HG03457 (cell line): ENCODE measurements around the gene SIRT5.

Source experiments
- ATAC-seq: cut with Tn5 transposase; IDR thresholded peaks from one replicate; pipeline ENCODE4 v1.9.1; 2021; ENCODE audit warnings: moderate number of reproducible peaks; ENCODE audit not compliant: unreplicated experiment

Gene SIRT5

DNA sequence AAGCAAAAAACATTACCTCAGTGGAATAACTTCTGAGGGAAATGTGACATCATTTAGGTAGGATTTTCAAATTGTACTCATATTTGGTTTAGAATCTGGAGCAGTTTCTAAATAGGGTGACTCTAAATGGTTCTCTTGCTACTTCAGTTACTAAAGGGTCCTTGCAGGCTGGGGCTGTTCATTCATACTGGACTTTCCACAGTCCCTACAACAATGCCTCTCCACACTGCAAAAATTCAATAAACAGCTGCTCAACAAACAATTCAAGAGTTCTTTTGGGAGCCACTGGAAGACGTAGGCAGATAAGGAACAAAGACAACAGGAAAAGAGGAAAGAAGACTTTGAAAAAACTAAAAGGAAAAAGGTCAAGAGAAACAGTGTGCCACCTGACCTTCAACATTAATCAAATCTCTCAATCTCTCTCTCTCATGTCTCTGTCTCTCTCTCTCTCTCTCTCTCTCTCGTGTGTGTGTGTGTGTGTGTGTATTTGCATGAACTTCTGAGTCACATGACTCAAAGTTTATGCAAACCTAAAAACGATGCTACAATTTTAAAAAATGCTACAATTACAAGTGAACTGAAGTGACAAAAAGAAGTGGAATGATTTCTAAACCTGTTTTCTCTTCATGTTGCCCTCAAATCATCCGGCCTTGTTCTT lies 55.2 kb downstream of the SIRT5 start:
- ATAC-seq: no peak

DNA sequence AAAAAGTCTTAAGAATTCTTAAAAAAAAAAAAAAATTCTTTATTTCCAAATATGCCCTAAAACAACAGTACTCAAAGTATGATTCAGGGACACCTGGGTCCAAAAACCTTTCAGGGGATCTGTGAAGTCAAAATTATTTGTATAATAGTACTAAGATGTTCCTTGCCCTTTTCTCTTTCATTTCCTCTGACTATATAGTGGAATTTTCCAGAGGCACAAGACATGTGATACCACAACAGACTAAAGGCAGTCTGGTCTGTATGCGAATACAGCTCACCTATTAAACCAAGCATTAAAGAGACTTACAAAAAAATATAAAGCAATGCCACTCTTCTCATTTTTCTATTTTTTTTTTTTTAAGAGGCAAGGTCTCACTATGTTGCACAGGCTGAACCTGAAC lies 56.1 kb downstream of the SIRT5 start:
- ATAC-seq: no peak

DNA sequence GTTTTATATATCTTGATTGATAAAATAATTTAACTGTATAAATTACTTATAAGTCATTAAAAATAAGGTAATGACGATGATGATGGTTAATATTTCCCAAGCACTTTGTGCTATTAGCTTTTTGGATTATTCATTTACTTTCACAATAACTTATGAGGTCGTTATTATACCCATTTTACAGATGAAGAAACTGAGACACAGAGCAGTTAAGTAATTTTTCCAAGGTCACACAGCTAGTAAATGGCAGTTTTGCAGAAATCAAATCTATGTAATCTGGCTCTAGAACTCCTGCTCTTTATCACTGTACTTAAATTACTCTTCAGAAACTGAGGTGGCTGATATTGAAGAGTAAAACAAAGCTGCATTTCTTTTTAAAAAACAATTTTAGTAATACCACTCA lies 58.9 kb downstream of the SIRT5 start:
- no peak for ATAC-seq

DNA sequence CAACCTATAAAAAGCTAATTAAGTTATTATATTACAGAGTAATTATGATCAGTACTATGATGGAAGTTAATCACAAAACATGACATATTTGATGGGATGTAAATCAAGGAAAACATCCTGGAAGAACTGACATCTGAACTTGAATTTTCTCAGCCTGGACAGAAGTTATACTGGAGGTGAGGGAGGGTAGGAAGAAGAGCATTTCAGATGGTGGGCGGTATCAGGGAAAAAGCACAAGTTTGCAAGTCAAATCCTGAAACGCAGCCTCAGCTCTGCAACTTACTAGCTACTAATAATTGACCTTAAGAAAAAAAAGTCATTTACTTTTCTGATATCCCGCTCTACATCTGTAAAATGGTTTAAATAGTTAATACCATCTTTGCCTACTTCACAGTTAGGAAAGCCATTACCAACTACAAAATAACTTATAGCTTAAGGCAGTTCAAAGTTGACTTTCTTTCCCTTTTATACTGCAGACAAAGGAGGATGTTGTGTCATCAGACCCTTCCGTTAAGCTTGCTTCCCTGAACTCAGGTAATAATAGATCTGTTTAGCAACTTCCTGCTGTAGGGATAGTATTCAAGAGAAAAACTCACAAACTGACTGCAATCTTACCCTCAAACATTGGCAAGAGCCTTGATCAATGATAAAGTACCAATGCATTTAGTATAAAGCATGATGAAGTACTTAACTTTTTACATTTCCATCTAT lies 61.7 kb downstream of the SIRT5 start:
- ATAC-seq: no peak

DNA sequence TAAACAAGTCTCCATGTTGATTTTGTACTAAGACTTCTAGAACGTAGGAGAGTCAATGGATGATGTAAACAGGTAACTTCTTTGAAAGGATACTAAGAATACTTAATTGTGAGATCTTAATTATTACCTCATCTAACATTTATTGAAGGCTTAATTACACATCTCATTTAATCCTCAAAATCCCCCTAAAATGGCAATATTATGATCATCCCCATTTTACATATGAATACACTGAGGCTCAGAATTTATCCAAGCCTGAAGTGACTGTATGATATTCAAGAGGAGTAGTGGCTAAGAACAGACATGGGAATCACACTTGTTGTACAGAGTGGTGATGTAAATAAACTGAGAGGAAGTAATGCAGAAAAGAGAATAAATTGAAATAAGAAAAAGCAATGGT lies 63.6 kb downstream of the SIRT5 start:
- ATAC-seq: no peak

DNA sequence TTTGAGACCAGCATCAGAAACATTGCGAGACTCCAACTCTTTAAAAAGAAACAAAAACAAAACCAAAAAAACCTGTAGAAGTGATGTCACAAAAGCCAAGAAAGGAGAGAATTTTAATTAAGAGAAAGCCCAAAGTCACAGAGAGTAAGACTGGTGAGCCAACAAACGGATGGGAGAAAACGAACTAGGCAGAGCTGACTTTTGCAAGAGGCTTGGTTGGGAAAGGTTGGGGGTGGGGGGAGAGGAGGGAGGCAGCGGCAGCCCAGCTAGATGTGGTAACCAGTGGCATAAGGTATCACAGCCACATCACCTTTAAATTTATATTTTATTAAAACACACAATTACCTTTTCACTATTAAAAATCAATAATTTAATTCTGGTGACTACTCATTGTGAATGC lies 64.2 kb downstream of the SIRT5 start:
- ATAC-seq: no peak

DNA sequence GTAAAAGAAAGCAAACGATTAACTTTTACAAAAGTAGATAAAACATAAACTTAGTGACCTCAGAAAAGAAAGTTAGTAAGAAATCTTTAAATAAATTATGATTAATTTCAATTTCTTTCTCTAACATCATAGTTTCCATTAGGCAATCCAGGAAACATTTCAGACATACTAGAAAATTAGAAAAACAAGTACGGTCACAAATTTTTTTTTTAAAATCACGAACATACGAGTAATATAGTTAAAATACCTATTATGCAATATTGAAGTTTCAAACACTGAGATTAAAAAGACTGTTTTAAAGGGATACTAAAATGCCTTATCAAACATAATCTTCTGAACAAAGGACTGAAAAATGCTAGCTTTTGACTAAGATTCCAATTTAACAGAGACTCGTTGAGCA lies 66.9 kb downstream of the SIRT5 start:
- no peak for ATAC-seq

DNA sequence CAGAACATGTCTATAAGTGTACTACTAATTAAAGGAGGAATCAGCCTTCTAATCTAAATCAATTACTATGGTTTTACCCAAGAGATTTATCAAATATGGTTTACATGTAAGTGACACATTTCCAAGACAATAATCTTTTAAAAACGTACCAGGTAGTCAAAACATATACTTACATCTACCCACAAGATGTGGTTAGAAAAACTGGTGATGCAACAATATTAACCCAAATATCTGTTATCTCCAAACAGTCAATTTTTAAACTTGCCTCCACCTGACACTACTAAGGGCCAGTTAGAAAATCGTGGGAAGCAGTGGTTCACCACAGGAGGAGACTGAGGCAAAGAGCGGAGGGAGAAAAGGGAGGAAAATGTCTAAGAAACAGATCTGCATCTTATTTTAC lies 68.7 kb downstream of the SIRT5 start:
- ATAC-seq: no peak

DNA sequence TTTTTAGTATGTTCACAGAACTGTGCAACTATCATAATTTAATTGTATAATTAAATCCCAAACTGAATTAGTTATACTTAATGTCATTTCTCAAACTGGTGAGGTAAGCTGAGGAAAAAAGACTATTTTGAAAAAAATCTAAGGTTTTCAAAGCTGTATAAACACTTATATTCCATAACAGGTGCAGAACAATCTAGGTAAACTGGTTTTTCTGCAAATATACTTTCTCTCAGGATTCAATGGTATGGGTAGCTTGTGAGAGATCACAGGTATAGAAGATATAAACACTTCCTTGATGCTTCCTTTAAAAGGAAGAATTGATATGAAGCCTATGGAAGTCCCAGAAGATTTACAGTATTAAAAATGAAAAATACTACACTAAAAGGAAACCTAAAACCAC lies 74.4 kb downstream of the SIRT5 start:
- no peak for ATAC-seq

DNA sequence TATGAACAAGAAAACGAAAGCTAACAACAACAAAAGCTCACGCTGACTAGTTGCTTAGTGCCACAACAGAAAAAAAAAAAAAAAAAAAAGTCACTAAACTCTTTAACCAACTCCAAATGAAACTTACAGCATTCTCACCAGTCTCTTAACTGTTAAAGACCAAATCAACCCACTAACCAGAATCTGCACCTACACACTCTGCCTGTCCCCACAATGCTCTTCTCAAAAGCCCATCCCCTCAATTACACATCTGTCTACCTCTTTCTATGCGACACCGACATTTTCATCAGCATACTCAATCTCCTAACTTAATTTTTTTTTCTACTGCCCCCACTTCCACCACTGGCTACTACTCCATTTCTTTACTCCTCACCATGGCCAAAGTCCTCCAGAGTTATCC lies 75.0 kb downstream of the SIRT5 start:
- ATAC-seq: no peak

DNA sequence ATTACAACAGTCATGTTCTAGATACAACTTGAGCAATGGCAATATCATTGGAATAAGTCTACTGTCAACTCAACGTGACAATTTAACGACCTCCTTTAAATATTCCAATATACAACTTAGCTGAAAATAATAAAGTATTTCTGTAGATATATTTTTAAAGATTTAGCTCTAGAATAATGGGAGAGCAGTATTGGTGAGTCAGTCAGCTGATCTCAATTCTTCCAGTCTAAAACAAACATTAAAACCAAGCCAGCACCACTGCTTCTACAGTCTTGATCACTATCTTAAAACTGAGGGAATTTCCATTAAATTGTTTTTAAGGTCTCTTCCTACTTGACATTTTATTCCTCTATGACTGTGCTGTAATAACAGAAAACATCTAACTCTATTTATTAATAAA lies 78.9 kb downstream of the SIRT5 start:
- ATAC-seq: no peak

DNA sequence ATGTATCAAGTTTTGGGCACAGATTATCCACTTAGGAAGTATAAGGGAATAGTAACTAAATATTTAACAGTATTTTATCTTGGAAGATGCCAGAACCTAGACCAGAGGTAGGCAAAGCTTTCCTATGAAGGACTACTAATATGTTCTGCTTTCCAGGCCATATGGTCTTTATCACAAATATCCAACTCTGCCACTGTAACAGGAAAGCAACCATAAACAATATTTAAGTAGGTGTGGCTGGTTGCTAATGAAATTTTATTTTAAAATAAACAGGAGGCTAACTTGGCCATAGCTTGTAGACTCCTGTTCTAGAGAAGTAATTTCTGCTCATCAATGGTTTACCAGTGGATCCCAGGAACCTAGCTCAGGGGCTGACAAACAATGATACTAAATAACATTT lies 80.1 kb downstream of the SIRT5 start:
- ATAC-seq: no peak

DNA sequence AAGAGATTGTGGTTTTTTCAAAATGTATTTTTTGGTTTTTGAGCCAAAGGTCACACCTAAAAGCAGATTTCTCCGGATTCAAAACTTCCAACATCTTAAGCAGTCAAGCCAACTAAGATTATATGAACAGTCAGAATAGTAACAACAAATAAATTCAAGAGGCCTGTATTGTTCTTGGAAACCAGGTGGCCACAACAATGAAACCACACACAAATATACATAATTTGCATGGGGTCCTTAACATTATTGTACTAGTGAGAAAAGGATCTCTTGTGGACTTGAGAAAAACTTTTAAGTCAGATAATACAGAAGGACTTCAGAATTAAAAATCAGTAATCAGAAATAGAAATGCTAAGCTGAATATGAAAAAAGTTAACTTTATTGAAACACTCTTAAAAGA lies 81.3 kb downstream of the SIRT5 start:
- ATAC-seq: no peak

DNA sequence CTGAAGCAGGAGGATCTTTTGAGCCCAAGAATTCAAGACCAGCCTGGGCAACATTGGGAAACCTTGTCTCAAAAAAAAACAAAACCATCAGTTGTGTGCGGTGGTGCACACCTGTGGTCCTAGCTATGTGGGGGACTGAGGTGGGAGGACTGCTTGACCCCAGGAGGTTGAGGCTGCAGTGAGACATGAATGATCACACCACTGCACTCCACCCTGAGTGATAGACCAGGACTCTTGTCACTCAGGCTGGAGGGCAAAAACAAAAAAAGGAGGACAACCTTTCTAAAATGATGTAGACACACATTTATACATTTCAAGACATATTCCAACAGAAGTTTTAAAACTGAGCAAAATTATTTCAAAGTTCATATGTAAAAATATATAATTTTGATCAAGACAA lies 85.9 kb downstream of the SIRT5 start:
- no peak for ATAC-seq

DNA sequence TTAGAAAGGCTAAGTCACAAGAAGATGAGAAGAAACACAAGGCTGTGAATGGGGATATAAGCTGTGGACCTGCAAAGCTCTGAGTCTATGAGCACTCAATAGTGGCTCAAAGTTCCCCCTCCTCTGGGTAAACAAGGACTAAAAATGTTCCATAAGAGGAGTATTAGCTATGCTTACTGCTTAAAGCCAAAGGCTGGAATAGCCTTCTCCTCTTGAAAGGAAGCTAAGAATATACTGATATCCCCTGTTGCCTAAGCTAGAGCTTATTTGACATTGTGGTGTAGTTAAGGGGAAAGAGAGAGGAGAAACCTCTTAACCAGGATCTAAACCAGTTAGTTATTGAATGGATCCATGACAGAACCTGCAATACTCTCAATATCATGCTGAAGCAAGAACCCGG lies 86.5 kb downstream of the SIRT5 start:
- ATAC-seq: no peak

DNA sequence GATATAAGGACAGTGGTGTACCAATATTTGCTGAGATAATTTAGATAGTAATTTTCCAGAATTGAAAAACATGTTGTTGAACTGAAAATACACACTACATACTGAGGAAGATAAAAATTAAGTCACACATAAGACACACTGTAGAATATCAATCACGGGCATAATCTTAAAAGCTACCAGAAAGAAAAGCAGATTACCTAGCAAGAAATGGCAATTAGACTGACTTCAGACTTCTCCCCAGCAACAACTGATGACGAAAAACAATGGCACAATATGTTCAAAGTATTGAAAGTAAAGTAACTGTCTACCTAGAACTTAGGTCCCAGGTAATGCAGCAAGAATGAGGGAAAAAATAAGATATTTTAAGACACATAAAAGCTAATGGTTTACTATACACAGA lies 87.2 kb downstream of the SIRT5 start:
- no peak for ATAC-seq

DNA sequence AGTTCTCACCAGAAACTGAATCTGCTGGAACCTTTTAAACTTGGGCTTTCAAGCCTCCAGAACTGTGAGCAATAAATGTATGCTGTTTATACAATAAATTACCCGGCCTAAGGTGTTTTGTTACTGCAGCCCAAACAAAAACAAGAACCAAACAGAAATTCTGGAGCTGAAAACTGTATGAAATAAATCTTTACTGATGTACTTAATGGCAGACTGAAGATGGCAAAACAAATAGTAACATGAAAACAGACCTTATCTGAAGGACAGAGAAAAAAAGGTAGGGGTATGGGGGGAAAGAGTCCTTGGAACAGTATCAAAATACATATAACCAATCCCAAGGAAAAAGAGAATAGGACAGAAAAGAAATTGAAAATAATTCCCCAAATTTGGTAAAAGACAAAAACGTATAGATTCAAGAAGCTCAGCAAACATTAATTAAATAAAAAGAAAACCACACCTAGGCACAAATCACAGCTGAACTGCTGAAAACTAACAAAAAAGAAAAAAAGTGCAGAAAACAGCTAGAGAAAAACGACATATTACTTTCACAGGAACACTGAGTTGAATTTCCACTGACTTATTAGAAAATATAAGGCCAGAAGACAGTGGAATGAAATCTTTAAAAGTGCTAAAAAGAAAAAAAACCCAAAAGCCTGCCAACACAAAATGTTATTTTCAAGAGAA lies 88.4 kb downstream of the SIRT5 start:
- no peak for ATAC-seq

DNA sequence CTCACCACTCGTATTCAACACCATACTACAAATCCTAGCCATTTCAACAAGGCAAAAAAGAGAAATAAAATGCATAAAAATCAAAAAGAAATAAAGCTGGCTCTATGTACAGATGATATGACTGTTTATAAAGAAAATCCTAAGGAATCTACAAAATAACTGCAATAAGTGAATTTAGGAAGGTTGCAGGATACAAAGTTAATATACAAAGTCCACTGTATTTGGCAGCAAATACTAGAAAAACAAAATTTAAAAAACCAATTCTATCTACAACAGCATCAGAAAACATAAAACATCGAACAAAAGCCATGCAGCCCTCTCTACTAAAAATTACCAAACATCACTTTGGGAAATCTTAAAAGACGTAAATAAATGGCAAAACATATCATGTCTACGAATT lies 89.6 kb downstream of the SIRT5 start:
- no peak for ATAC-seq
